ENCODE data around the gene RHBDD3. TPM values are rescaled to one million over a fixed set of nuclear protein-coding genes. Genes with fewer than 3 reads are reported as not detected.

The RHBDD3 gene
- total RNA-seq, 1 donor from 2014 or later, result 39.6 TPM

DNA sequence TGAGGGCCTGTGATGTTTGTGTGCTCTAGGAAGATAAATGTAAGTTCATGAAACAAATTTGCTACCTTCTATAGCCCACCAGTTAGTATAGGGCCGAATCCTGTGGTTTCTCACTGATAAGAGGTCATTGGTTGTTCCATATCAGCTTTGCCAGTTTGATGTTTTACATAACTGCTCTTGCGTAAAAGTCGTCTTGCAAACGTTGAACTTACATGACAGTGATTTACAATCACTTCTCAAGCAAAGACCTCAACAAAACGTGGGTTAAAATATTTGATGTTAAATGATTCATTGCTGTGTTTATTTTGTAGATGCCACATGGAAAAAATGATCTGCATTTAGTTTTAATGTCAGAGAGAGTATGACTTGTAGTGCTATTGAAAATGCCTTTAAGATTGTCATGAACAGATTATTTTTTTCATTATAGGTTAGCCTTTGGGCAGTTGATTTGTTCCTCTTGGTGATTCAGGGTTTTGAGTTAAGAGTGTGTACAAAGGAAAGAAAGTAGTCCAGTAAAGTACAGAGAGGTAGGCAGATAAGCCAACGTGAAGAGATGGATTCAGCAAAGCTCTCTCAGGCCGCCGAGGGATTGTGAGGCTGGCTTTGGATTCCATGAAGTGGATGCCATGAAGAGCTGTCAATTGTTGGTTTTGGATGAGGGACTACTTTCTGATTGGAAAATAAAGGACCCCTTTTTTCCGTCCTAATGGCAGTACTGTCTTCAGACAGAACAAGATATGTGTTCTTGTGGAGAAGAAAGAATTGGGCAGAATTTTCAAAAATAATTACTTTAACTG is 2.9 kb upstream of the RHBDD3 start:
- intact Hi-C loops (cut with micrococcal nuclease), result no loop called here

DNA sequence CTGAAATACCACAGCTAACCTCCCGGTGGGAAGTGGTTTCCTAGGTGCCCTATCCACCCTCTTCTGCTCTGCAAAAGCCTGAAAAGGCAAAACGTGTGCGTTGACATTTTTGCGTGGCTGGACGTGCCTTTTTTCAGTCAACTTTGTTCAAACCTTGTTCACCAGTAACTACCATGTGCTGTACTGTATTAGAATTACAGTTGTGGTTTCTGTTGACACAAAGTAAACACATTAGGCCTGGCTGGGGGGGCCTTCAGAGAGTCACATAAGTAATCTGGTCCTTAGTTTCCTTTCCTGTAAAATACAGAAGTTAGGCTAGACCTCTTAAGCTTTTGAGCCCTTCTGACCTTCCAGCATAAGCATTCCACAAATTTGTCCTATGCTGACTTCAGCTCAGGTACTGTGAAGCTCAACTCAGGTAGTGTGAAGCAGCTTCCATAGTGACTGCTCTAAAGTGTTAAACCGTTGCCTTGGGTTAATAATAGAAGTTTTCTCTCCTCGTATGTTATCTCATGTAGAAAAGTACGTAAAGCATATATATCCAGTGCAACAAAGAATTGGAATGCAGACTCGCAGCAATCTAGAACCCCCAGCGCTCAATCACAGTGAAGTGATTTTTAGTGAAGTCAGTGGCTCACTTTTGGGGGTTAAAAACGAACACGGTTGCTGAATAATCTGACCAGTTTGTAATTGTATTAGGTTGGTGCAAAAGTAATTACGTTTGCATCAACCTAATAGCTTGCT is 2.1 kb upstream of the RHBDD3 start:
- intact Hi-C loops (cut with micrococcal nuclease), result loop anchor here (5.0 kb wide), 2 partner anchors 37 to 528 kb away; partner anchors contain the start of genes CHEK2, GAS2L1 and HSCB

DNA sequence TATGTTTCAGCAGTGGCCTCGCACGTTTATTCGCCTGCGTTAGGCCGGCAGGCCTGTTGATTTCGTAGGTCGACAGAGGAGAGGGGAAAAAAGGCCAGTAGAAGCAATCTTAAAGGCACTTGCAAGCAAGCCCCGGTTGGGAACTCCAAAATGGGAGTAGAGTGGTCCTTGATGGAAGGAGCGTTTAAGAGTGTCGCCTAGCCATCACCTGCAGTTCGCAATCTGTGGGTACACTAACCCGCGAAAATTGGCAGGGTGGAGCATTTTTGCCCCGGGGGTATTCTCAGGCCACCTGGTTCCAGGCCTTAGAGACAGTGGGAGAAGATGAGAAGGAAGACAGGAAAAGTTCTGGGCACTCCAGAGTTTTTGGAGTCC is 1.4 kb upstream of the RHBDD3 start:
- intact Hi-C loops (cut with micrococcal nuclease), result loop anchor here (5.0 kb wide), 2 partner anchors 38 to 527 kb away; partner anchors contain the start of genes CHEK2, GAS2L1 and HSCB

GRCh38 chr22:29268511-29269229 is 889 bp upstream of the RHBDD3 start:
- intact Hi-C loops (cut with micrococcal nuclease), result loop anchor here (5.0 kb wide), 2 partner anchors 39 to 526 kb away; partner anchors contain the start of genes CHEK2, GAS2L1 and HSCB

- intact Hi-C loops (cut with micrococcal nuclease), result loop anchor here (5.0 kb wide), 2 partner anchors 40 to 525 kb away; partner anchors contain the start of genes CHEK2, GAS2L1 and HSCB
Measured at GRCh38 chr22:29267462-29267857, 321 bp downstream of the RHBDD3 start.

- intact Hi-C loops (cut with micrococcal nuclease), result loop anchor here (5.0 kb wide), 2 partner anchors 40 to 525 kb away; partner anchors contain the start of genes CHEK2, GAS2L1 and HSCB
Measured at GRCh38 chr22:29266564-29267461, 968 bp downstream of the RHBDD3 start.

- intact Hi-C loops (cut with micrococcal nuclease), result loop anchor here (5.0 kb wide), 2 partner anchors 41 to 524 kb away; partner anchors contain the start of genes CHEK2, GAS2L1 and HSCB
Measured at GRCh38 chr22:29265929-29266328, 1.9 kb downstream of the RHBDD3 start.

- intact Hi-C loops (cut with micrococcal nuclease), result loop anchor here (5.0 kb wide), 2 partner anchors 42 to 523 kb away; partner anchors contain the start of genes CHEK2, GAS2L1 and HSCB
Measured at GRCh38 chr22:29265305-29265704, 2.5 kb downstream of the RHBDD3 start.

GRCh38 chr22:29263791-29264276 is 3.9 kb downstream of the RHBDD3 start:
- intact Hi-C loops (cut with micrococcal nuclease), result no loop called here

DNA sequence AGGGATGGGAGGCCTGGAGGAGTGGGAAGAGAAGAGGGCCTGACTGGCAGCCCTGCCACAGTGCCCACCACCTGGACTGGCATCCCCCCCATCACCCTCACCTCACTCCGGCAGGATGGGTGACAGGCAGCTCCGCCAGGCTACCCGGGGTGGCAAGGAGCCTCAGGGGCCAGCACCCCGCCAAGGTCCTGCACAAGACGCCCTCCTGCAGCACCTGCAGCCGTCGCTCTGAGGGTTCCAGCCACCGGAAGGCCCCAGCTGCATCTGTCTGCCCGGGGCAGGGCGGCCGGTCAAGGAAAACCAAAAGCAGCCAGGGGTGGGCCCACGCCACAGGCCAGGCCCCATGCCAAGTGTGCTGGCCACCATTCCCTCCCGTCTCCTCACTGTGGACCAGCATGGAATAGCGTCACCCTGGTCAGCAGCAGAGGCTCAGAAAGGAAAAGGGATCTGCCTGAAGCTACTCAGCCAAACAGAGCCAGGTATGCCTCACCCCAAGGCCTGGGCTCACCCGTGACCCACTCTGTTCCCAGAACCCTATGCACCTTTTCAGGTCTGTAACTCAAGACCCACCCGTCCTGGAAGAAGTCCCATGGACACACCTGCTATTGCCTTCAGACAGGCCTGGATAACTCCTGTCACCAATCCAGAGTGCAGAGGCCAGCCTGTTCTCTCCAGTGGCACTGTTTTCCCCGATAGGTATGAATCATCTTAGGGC is 7.0 kb downstream of the RHBDD3 start:
- intact Hi-C loops (cut with micrococcal nuclease), result no loop called here

DNA sequence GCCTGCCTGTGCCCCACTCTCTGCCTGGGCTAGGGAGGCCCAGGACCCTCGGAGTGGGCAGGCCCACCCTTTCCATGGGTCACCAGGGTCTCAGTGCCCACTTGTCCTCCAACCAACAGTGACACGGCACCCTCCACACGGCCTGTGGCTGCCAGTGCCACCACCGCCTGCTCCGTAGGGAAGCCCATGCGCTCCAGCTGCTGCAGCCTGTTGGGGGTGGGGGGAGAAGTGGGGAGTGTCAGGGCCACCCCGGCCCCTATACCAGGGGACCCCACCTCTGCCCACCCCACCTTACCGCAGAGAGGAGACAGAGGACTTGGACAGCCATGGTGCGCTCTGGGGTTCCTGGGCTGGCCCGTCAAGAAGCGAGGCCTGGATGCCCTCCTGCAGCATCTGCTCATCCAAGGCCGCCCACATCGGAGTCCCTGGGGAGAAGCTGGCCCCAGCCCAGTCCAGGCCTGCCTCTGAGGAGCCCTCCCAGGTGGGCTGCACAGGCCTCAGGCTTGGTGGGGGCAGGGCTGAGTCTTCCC is 7.7 kb downstream of the RHBDD3 start:
- intact Hi-C loops (cut with micrococcal nuclease), result no loop called here

- intact Hi-C loops (cut with micrococcal nuclease), result no loop called here
Measured at GRCh38 chr22:29259253-29259899, 8.4 kb downstream of the RHBDD3 start.

DNA sequence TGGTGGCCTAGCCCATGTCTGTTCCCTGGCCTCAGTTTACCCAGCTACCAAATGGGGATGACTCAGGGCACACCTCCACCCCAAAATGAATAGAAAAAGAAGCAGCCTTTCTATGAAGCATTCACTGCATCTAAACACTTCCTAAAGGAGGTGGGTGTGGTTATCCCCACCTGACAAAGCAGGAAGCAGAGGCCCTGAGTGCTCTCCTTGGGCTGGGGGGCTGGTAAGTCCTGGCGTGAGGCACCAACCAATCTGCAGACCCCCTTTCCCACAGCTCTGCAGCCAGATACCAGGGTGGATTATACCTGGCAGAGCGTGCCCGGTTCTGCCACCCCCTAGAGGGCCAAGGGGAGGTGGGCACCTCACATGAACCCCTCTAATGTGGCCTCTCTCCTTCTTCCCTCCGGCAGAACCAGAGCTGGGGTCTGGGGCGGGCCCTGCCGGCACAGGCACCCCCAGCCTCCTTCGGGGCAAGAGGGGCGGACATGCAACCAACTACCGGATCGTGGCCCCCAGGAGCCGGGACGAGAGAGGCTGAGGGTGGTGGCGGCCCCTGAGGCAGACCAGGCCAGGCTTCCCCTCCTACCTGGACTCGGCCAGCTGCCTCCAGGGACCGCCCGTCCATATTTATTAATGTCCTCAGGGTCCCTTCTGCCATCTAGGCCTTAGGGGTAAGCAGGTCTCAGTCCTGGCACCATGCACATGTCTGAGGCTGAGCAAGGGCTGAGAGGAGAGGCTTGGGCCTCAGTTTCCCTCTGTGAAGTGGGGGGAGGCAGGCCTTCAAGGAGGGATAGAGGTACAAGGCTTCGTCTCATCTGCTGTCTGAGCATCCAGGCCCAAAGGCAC is 9.2 kb downstream of the RHBDD3 start:
- intact Hi-C loops (cut with micrococcal nuclease), result no loop called here

- intact Hi-C loops (cut with micrococcal nuclease), result no loop called here
Measured at GRCh38 chr22:29257751-29258181, 10.0 kb downstream of the RHBDD3 start.

GRCh38 chr22:29256606-29257325 is 11.0 kb downstream of the RHBDD3 start:
- intact Hi-C loops (cut with micrococcal nuclease), result no loop called here

GRCh38 chr22:29255064-29255621 is 12.6 kb downstream of the RHBDD3 start:
- intact Hi-C loops (cut with micrococcal nuclease), result no loop called here

DNA sequence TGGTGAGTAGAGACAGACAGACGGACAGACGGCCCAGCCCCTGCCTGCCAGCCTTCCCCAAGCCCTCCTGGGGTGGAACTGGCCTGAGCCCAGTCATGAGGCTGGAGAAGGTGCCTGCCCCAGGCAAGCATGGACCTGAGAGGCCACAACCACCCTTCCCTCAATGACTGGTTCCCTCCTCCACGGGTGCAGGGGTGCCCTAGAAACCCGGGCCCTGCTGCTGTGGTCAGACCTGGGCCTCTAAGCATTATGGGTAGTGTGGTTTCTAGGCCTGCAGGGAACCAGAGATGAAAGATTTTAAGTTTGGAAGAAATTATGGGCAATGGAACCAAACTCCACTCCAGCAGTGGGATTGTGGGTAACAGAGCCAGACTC is 13.5 kb downstream of the RHBDD3 start:
- intact Hi-C loops (cut with micrococcal nuclease), result no loop called here
